GM08714 (cell line): ENCODE results near the gene TM4SF20.
"Not testable (repeated sequence)": the region's sequence is repeated elsewhere in the genome, so short reads cannot be mapped to it uniquely, and the experiment has no call there.

Experiments
- H3K4me3 ChIP-seq: fragments of 200-500 bp; sonication (Bioruptor generic); 2 replicates; pipeline ENCODE4 v1.5.1; 2014; ENCODE audit warnings: mild to moderate bottlenecking, low read length, inconsistent platforms
- ZNF274 ChIP-seq: IDR thresholded peaks from 2 replicates; pipeline ENCODE4 v1.6.1; 2012; ENCODE audit warnings: mild to moderate bottlenecking, low read depth, low read length

The TM4SF20 gene

DNA sequence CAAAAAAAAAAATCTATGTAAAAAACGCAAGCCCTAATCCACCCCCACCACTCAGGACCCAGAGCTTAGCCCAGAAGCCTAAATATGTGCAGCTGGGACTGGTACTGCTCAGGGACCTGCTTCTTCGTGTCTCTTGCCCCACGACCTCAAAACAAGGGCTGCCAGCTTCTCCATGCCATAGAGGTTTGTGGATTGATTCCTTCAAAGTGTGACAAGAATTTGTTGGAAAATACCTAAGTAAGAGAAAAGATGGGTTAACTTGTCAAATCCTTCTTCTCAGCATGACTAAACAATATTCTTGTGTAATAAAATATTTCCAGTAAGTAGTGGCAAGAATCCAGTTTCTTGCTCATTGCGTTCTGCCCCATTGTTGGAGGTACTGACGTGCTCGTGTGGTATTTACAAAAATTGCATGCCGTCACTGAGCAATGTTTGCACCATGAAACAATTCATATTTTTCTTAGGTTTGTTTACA is 9.5 kb upstream of the TM4SF20 start:
- no peak for TF ChIP-seq ZNF274
- H3K4me3 ChIP-seq, result no peak overlapping the region

GRCh38 chr2:227387583-227387982 is 8.5 kb upstream of the TM4SF20 start, which contains the start of gene SCYGR1:
TSS of gene SCYGR1 (minus strand) at chr2:227387949. CDS start at chr2:227387949, 0 bp downstream.
- not testable (repeated sequence) for H3K4me3 ChIP-seq

GRCh38 chr2:227386630-227387029 is 7.5 kb upstream of the TM4SF20 start:
- no peak for TF ChIP-seq ZNF274
- no peak overlapping the region for H3K4me3 ChIP-seq

DNA sequence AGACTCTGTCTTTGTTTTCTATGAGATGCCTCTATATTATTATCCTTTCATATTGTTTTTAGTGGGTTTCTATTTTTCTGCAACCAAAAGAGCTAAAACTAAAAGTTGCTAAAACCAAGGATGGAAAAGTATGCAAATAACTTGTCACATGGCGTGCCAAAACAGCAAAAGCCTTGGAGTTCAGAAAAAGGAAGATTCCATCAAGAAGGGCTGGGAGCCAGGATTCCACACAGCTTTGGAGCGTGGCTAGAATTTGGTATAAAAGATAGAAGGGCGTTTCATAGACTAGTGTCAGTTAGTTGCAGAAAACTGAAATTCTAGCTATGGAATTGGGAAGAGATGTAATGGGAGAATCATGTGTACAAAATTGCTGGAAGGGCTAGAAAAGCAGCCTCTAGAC is 4.6 kb upstream of the TM4SF20 start:
- H3K4me3 ChIP-seq, result no peak overlapping the region
- TF ChIP-seq ZNF274, result no peak

DNA sequence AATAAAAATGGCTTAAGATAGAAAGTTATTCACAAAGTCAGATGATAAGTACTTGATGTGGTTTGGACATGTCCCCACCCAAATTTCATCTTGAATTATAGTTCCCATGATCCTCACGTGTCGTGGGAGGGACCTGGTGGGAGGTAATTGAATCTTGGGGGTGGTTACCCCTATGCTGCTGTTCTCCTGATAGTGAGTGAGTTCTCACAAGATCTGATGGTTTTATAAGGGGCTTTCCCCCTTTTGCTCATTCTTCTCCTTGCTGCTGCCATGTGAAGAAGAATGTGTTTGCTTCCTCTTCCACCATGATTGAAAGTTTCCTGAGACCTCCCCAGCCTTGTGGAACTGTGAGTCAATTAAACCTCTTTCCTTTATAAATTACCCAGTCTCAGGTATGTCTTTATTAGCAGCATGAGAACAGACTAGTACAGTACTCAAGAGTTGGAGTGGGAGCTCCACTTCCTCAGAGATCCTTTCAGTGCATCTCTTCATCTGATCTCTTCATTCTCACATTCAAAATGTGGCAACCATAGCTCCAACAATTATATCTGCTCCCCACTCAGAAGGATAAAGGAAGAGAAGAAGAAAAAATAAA is 3.2 kb upstream of the TM4SF20 start:
- H3K4me3 ChIP-seq, result not testable (repeated sequence)

DNA sequence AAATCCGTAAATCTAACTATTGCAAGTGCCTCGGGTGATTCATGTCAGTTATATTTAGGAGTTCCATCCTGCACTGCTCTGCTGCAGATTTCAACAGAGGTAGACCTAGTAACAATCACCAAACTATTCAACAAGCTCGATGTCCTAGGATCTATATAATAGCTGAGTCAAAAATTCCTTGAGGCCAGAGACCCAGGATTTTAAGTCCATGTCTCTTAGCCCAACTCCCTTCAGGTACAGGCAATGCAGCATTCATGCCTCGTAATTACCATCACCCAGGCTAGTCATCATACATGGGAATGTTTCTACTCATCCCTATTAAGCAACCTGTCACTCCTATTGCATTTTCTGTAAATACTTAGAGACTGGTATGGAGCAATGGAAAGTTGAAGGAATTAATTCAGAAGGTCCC is 729 bp downstream of the TM4SF20 start:
- H3K4me3 ChIP-seq, result no peak overlapping the region
- TF ChIP-seq ZNF274, result no peak

GRCh38 chr2:227377467-227378351 is 1.4 kb downstream of the TM4SF20 start:
- no peak for TF ChIP-seq ZNF274

DNA sequence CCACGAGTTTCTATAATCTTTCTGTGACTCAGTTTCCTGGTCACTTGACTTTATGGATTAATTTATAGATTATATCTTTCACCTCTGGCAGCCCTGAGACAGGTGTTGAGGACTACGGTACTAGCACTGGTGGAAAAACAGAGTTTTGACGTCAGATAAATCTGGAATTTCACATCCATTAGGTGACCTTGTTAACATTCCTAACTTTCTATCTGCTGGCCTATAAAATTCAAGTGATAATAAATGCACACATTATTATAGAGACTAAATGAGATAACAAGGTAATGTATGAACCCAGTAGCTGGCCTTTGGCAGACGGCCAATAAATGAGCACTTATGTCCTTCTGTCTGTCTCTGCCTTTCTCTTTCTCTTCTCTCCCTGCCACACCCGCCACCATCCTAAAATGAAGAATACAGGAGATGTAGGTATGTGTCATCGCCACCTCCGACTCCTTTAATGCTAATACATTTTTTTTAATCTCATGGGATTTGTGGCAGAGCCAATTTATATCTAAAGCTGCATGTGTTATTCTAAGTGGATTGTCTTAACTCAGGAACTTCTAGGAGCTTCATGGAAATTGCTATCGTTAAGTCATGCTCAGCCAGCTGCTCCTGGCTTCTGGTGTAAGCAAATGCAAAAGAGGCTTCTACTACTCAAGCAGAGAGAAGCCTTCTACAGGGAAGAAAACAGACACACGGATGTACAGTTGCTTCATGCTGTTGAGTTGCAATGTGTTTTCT is 2.3 kb downstream of the TM4SF20 start:
- no peak for TF ChIP-seq ZNF274
- H3K4me3 ChIP-seq, result no peak overlapping the region

More at GRCh38 chr2:227377467-227378351, 1.4 kb downstream of the TM4SF20 start:
- no peak overlapping the region for H3K4me3 ChIP-seq

DNA sequence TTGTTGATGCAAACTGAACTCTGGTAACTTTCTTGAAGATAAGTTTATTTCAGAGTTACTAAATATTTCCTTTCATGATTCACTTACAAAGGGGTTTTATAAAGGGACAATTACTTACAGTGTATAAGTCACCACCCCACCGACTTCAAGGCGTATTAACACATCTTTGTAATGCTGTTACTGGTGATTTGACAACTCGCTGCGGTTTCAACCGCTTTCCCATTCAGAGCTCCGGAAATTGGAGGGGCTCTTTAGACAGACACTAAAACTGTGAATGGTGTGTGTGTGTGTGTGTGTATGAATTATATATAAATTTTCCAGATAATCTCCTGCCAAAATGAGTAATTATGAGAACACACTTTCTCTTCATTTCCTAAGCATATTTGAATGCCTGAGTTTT is 4.9 kb downstream of the TM4SF20 start:
- no peak for TF ChIP-seq ZNF274
- no peak overlapping the region for H3K4me3 ChIP-seq

- no peak overlapping the region for H3K4me3 ChIP-seq
Observed at GRCh38 chr2:227373389-227373788, 5.7 kb downstream of the TM4SF20 start.

GRCh38 chr2:227370791-227371312 is 8.3 kb downstream of the TM4SF20 start:
- TF ChIP-seq ZNF274, result no peak
- no peak overlapping the region for H3K4me3 ChIP-seq

More at GRCh38 chr2:227373389-227373788, 5.7 kb downstream of the TM4SF20 start:
- TF ChIP-seq ZNF274, result no peak

DNA sequence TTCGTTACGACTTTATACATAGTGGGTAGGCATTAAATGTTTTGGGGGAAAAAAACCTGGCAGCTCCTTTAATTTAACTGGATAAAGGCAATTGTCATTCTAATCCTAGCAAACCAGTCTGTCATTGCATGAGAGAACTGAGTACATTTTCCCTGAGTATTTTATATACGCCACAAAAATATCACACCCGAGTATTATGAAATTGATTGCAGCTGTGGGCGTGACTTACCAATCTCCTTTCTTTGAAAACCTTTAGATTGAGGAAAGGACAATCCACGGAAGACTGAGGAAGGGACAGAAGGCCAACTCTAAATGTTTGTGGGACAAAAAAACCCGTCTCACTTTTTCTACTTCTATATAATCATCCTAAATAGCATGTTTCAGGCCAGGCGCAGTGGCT is 9.0 kb downstream of the TM4SF20 start:
- no peak for TF ChIP-seq ZNF274
- H3K4me3 ChIP-seq, result no peak overlapping the region

GRCh38 chr2:227368574-227368973 is 10.5 kb downstream of the TM4SF20 start:
- no peak overlapping the region for H3K4me3 ChIP-seq
- TF ChIP-seq ZNF274, result no peak

- no peak overlapping the region for H3K4me3 ChIP-seq
Observed at GRCh38 chr2:227367427-227367795, 11.7 kb downstream of the TM4SF20 start.

More at GRCh38 chr2:227367427-227367795, 11.7 kb downstream of the TM4SF20 start:
- TF ChIP-seq ZNF274, result no peak
